Measurements from ENCODE around the gene SNRK. TPM values are rescaled to one million over a fixed set of nuclear protein-coding genes. Genes with fewer than 3 reads are reported as not detected.
A peak's percentile ranks its signal among the peaks of the same experiment; 100 is the strongest.

SNRK gene
- total RNA-seq, 1 donor from 2014 or later: 139 TPM

GRCh38 chr3:43244694-43245093 is 41.6 kb upstream of the SNRK start:
- peaks cover 2% of the 10 kb centered on the region for H3K36me3 Mint-ChIP-seq (ENCODE audit: low read depth, unreplicated experiment)
- no peak overlapping the region for H3K4me3 Mint-ChIP-seq (ENCODE audit: unreplicated experiment)
- DNase-seq (ENCODE audit: low spot score): no peak
- peaks cover 56% of the 10 kb centered on the region for H3K4me1 Mint-ChIP-seq (ENCODE audit: unreplicated experiment)
- no peak for TF ChIP-seq CTCF (IDR thresholded peaks at IDR 0.05; ENCODE audit: unreplicated experiment)
- H3K27ac Mint-ChIP-seq (ENCODE audit: unreplicated experiment): peak overlapping the region; percentile 100
- peaks cover 13% of the 10 kb centered on the region for H3K27me3 Mint-ChIP-seq (ENCODE audit: unreplicated experiment)
- H3K9me3 Mint-ChIP-seq (ENCODE audit: unreplicated experiment): peaks cover 6% of the 10 kb centered on the region

GRCh38 chr3:43246976-43247375 is 39.4 kb upstream of the SNRK start:
- Mint-ChIP-seq H3K4me1 (ENCODE audit: unreplicated experiment) (peaks cover 64% of the 10 kb centered on the region), H3K9me3 (ENCODE audit: unreplicated experiment) (peaks cover 6% of the 10 kb centered on the region), H3K4me3 (ENCODE audit: unreplicated experiment) (no peak overlapping the region), H3K36me3 (ENCODE audit: low read depth, unreplicated experiment) (peaks cover 6% of the 10 kb centered on the region), H3K27ac (ENCODE audit: unreplicated experiment) (peak overlapping the region; percentile 100), H3K27me3 (ENCODE audit: unreplicated experiment) (peaks cover 13% of the 10 kb centered on the region)
- no peak for TF ChIP-seq CTCF (IDR thresholded peaks at IDR 0.05; ENCODE audit: unreplicated experiment)
- peak; percentile 60 for DNase-seq (ENCODE audit: low spot score)

GRCh38 chr3:43247561-43248184 is 38.7 kb upstream of the SNRK start:
- Mint-ChIP-seq H3K9me3 (ENCODE audit: unreplicated experiment) (peaks cover 6% of the 10 kb centered on the region), H3K36me3 (ENCODE audit: low read depth, unreplicated experiment) (peaks cover 6% of the 10 kb centered on the region), H3K27me3 (ENCODE audit: unreplicated experiment) (peaks cover 13% of the 10 kb centered on the region), H3K4me3 (ENCODE audit: unreplicated experiment) (peak overlapping the region; percentile 9), H3K27ac (ENCODE audit: unreplicated experiment) (peak overlapping the region; percentile 100), H3K4me1 (ENCODE audit: unreplicated experiment) (peaks cover 69% of the 10 kb centered on the region)
- TF ChIP-seq CTCF (IDR thresholded peaks at IDR 0.05; ENCODE audit: unreplicated experiment): no peak
- no peak for DNase-seq (ENCODE audit: low spot score)

GRCh38 chr3:43248185-43248583 is 38.2 kb upstream of the SNRK start:
- Mint-ChIP-seq H3K36me3 (ENCODE audit: low read depth, unreplicated experiment) (peaks cover 6% of the 10 kb centered on the region), H3K27ac (ENCODE audit: unreplicated experiment) (peak overlapping the region; percentile 100), H3K4me1 (ENCODE audit: unreplicated experiment) (peaks cover 72% of the 10 kb centered on the region), H3K9me3 (ENCODE audit: unreplicated experiment) (peaks cover 6% of the 10 kb centered on the region), H3K4me3 (ENCODE audit: unreplicated experiment) (no peak overlapping the region), H3K27me3 (ENCODE audit: unreplicated experiment) (peaks cover 13% of the 10 kb centered on the region)
- no peak for DNase-seq (ENCODE audit: low spot score)
- TF ChIP-seq CTCF (IDR thresholded peaks at IDR 0.05; ENCODE audit: unreplicated experiment): no peak

- no peak for TF ChIP-seq CTCF (IDR thresholded peaks at IDR 0.05; ENCODE audit: unreplicated experiment)
- Mint-ChIP-seq H3K4me3 (ENCODE audit: unreplicated experiment) (no peak overlapping the region), H3K4me1 (ENCODE audit: unreplicated experiment) (peaks cover 72% of the 10 kb centered on the region), H3K9me3 (ENCODE audit: unreplicated experiment) (peaks cover 4% of the 10 kb centered on the region), H3K27ac (ENCODE audit: unreplicated experiment) (peak overlapping the region; percentile 93), H3K27me3 (ENCODE audit: unreplicated experiment) (peaks cover 12% of the 10 kb centered on the region), H3K36me3 (ENCODE audit: low read depth, unreplicated experiment) (peaks cover 6% of the 10 kb centered on the region)
- no peak for DNase-seq (ENCODE audit: low spot score)
Measured at GRCh38 chr3:43248973-43249372, 37.4 kb upstream of the SNRK start.

Data from endothelial cell (in vitro differentiated cells).